Activated naive CD4-positive, alpha-beta T cell treated with anti-CD3 and anti-CD28 coated beads, Interleukin-2, amount 50 U/mL, for 72 hours (primary cell): ENCODE measurements around the gene MAOB. TPM values are rescaled to one million over a fixed set of nuclear protein-coding genes. Genes with fewer than 3 reads are reported as not detected.
"Not testable (repeated sequence)": the region's sequence is repeated elsewhere in the genome, so short reads cannot be mapped to it uniquely, and the experiment has no call there.

ENCODE experiments used
- ATAC-seq, 2 donors: fragments of 150-1000 bp; cut with Tn5 transposase; 2 replicates each; pipeline ENCODE4 v1.10.0; 2021; ENCODE audit warnings: mild to moderate bottlenecking in 2 of 2, moderate library complexity in 2 of 2
- DNase-seq, 2 donors: peaks; one replicate each; pipeline ENCODE4 v3.0.0; 2021 to 2022; ENCODE audit warnings: low spot score in 2 of 2
- H3K27ac Mint-ChIP-seq, 2 donors: one replicate each; pipeline ENCODE4 v1.8.0; 2022; ENCODE audit warnings: mild to moderate bottlenecking in 2 of 2, mixed read lengths in 2 of 2
- H3K36me3 Mint-ChIP-seq, 2 donors: one replicate each; pipeline ENCODE4 v1.8.0; 2022; ENCODE audit warnings: mixed read lengths in 2 of 2
- H3K9me3 Mint-ChIP-seq, 2 donors: one replicate each; pipeline ENCODE4 v1.8.0; 2022; ENCODE audit warnings: mixed read lengths in 2 of 2
- total RNA-seq, 2 donors: library from RNA; stranded (reverse); gene quantifications; one replicate each; pipeline ENCODE4 v1.2.3, GENCODE V29; 2022

Gene MAOB
- total RNA-seq, 2 donors from 2014 or later, result not detected

GRCh38 chrX:43741843-43742573 is 140.2 kb downstream of the MAOB start:
- DNase-seq, result no peak
- no peak for ATAC-seq
- H3K27ac Mint-ChIP-seq, result no peak overlapping the region
- no peaks in the 10 kb centered on the region for H3K9me3 Mint-ChIP-seq
- H3K36me3 Mint-ChIP-seq, result no peaks in the 10 kb centered on the region

- ATAC-seq (no peak), DNase-seq (no peak)
- Mint-ChIP-seq H3K27ac (no peak overlapping the region), H3K36me3 (no peaks in the 10 kb centered on the region), H3K9me3 (no peaks in the 10 kb centered on the region)
These were observed 146.3 kb downstream of the MAOB start for GRCh38 chrX:43735957-43736356.

- Mint-ChIP-seq H3K27ac (no peak overlapping the region), H3K36me3 (no peaks in the 10 kb centered on the region), H3K9me3 (no peaks in the 10 kb centered on the region)
- ATAC-seq, result no peak
- DNase-seq, result no peak
These were observed 146.7 kb downstream of the MAOB start for GRCh38 chrX:43735534-43735933.

GRCh38 chrX:43734444-43734843 is 147.8 kb downstream of the MAOB start:
- H3K27ac Mint-ChIP-seq, result no peak overlapping the region
- no peak for DNase-seq
- no peaks in the 10 kb centered on the region for H3K9me3 Mint-ChIP-seq
- H3K36me3 Mint-ChIP-seq, result no peaks in the 10 kb centered on the region
- ATAC-seq, result no peak

- no peak for DNase-seq
- ATAC-seq, result no peak
- Mint-ChIP-seq H3K36me3 (no peaks in the 10 kb centered on the region), H3K27ac (no peak overlapping the region), H3K9me3 (no peaks in the 10 kb centered on the region)
These were observed 148.6 kb downstream of the MAOB start for GRCh38 chrX:43733699-43734098.

- Mint-ChIP-seq H3K9me3 (no peaks in the 10 kb centered on the region), H3K36me3 (no peaks in the 10 kb centered on the region), H3K27ac (no peak overlapping the region)
- DNase-seq (no peak), ATAC-seq (no peak)
These were observed 151.2 kb downstream of the MAOB start for GRCh38 chrX:43731086-43731485.

GRCh38 chrX:43728966-43729365 is 153.3 kb downstream of the MAOB start:
- ATAC-seq (no peak), DNase-seq (no peak)
- Mint-ChIP-seq H3K36me3 (no peaks in the 10 kb centered on the region), H3K9me3 (no peaks in the 10 kb centered on the region), H3K27ac (no peak overlapping the region)

- ATAC-seq, result no peak
These were observed 154.2 kb downstream of the MAOB start for GRCh38 chrX:43728002-43728401.

GRCh38 chrX:43727254-43727653 is 155.0 kb downstream of the MAOB start:
- ATAC-seq, H3K36me3 Mint-ChIP-seq, DNase-seq, H3K9me3 Mint-ChIP-seq, H3K27ac Mint-ChIP-seq: not testable (repeated sequence)

More at GRCh38 chrX:43728002-43728401, 154.2 kb downstream of the MAOB start:
- Mint-ChIP-seq H3K9me3 (no peaks in the 10 kb centered on the region), H3K36me3 (no peaks in the 10 kb centered on the region), H3K27ac (no peak overlapping the region)
- DNase-seq, result no peak

- not testable (repeated sequence) for H3K36me3 Mint-ChIP-seq, DNase-seq, H3K27ac Mint-ChIP-seq, ATAC-seq, H3K9me3 Mint-ChIP-seq
These were observed 157.0 kb downstream of the MAOB start for GRCh38 chrX:43725227-43725626.

- ATAC-seq (no peak), DNase-seq (no peak)
- no peak overlapping the region for H3K27ac Mint-ChIP-seq
- no peaks in the 10 kb centered on the region for H3K9me3 Mint-ChIP-seq
- no peaks in the 10 kb centered on the region for H3K36me3 Mint-ChIP-seq
These were observed 161.3 kb downstream of the MAOB start for GRCh38 chrX:43720961-43721360.

- H3K9me3 Mint-ChIP-seq, result no peaks in the 10 kb centered on the region
- ATAC-seq (no peak), DNase-seq (no peak)
- no peak overlapping the region for H3K27ac Mint-ChIP-seq
- no peaks in the 10 kb centered on the region for H3K36me3 Mint-ChIP-seq
These were observed 162.2 kb downstream of the MAOB start for GRCh38 chrX:43720082-43720481.

GRCh38 chrX:43718956-43719355 is 163.3 kb downstream of the MAOB start:
- Mint-ChIP-seq H3K36me3 (no peaks in the 10 kb centered on the region), H3K27ac (no peak overlapping the region), H3K9me3 (no peaks in the 10 kb centered on the region)
- DNase-seq, result no peak
- ATAC-seq, result no peak

- no peak overlapping the region for H3K27ac Mint-ChIP-seq
- H3K9me3 Mint-ChIP-seq, result no peaks in the 10 kb centered on the region
- no peak for ATAC-seq
- DNase-seq, result no peak
- no peaks in the 10 kb centered on the region for H3K36me3 Mint-ChIP-seq
These were observed 163.7 kb downstream of the MAOB start for GRCh38 chrX:43718546-43718945.

GRCh38 chrX:43718081-43718480 is 164.2 kb downstream of the MAOB start:
- H3K27ac Mint-ChIP-seq, result no peak overlapping the region
- H3K9me3 Mint-ChIP-seq, result no peaks in the 10 kb centered on the region
- DNase-seq, result no peak
- H3K36me3 Mint-ChIP-seq, result no peaks in the 10 kb centered on the region
- no peak for ATAC-seq

- Mint-ChIP-seq H3K36me3 (no peaks in the 10 kb centered on the region), H3K27ac (no peak overlapping the region), H3K9me3 (no peaks in the 10 kb centered on the region)
- ATAC-seq (no peak), DNase-seq (no peak)
These were observed 165.1 kb downstream of the MAOB start for GRCh38 chrX:43717161-43717560.

GRCh38 chrX:43716696-43717095 is 165.6 kb downstream of the MAOB start:
- H3K36me3 Mint-ChIP-seq, result no peaks in the 10 kb centered on the region
- H3K9me3 Mint-ChIP-seq, result no peaks in the 10 kb centered on the region
- H3K27ac Mint-ChIP-seq, result no peak overlapping the region
- DNase-seq, result no peak
- ATAC-seq, result no peak
